ENCODE results near the gene GRIN2A.

Gene GRIN2A

GRCh38 chr16:10141671-10142070 lies 40.6 kb downstream of the GRIN2A start:
- Histone ChIP-seq H3K4me3 (ENCODE audit: insufficient read depth, low read depth, low read length) (no peak overlapping the region), H3K36me3 (ENCODE audit: control insufficient read depth, insufficient read depth, low read length) (no peaks in the 10 kb centered on the region), H3K27me3 (ENCODE audit: control insufficient read depth, insufficient read depth, low read length, poor library complexity, severe bottlenecking) (no peaks in the 10 kb centered on the region), H3K9me3 (ENCODE audit: control insufficient read depth, low read length) (no peaks in the 10 kb centered on the region), H3K27ac (ENCODE audit: insufficient read depth, low read depth, low read length, poor library complexity, severe bottlenecking) (no peak overlapping the region), H3K4me1 (ENCODE audit: control insufficient read depth, insufficient read depth, low read length) (no peaks in the 10 kb centered on the region)

DNA sequence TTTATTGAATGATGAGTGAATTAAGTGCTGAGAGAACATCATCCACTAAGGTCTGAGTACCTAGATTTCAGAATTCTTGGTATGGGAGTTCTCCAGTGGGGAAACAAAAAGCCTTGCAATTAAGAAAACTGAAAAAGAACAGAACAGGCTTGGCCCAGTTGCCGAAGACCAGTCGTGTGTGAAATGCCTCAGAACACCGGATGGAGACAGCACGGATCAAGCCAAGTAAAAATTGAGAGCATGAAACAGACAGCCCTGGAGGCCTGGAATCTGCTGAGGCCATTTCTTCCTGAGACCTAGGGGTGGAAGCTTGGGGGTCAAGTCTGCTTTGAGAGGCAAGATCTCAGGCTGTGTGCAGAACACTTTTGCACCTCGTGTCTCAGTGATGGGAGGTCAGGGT lies 43.3 kb downstream of the GRIN2A start:
- Histone ChIP-seq H3K36me3 (ENCODE audit: control insufficient read depth, insufficient read depth, low read length) (no peaks in the 10 kb centered on the region), H3K9me3 (ENCODE audit: control insufficient read depth, low read length) (no peaks in the 10 kb centered on the region), H3K4me3 (ENCODE audit: insufficient read depth, low read depth, low read length) (no peak overlapping the region), H3K27ac (ENCODE audit: insufficient read depth, low read depth, low read length, poor library complexity, severe bottlenecking) (no peak overlapping the region), H3K4me1 (ENCODE audit: control insufficient read depth, insufficient read depth, low read length) (no peaks in the 10 kb centered on the region), H3K27me3 (ENCODE audit: control insufficient read depth, insufficient read depth, low read length, poor library complexity, severe bottlenecking) (no peaks in the 10 kb centered on the region)
- WGBS, 2 experiments = 85 to 90% methylated on average over 5 of the region's 5 CpGs

DNA sequence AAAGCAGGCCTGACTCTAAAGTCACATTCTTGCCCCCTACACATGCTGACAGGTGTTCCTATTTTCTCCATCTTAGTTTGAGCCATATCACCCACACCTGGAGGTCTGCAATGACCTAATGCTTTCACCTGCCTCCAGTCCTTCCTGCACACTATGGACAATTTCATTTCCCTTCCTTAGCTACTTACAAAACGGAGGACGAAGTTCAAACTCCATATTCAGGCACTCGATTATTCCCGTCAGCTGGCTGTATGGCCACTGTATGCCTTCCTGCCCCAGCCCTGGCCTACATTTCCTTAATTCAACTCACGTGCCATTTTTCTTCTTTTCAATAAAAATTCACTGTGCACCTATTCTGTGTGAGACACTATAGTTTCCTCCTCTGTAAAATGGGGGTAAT lies 44.9 kb downstream of the GRIN2A start:
- no peak overlapping the region for H3K4me3 ChIP-seq (ENCODE audit: insufficient read depth, low read depth, low read length)
- H3K36me3 ChIP-seq (ENCODE audit: control insufficient read depth, insufficient read depth, low read length) = no peaks in the 10 kb centered on the region
- no peaks in the 10 kb centered on the region for H3K4me1 ChIP-seq (ENCODE audit: control insufficient read depth, insufficient read depth, low read length)
- H3K27ac ChIP-seq (ENCODE audit: insufficient read depth, low read depth, low read length, poor library complexity, severe bottlenecking) = no peak overlapping the region
- WGBS, 2 experiments = 92 to 97% methylated on average over 5 of the region's 5 CpGs
- H3K27me3 ChIP-seq (ENCODE audit: control insufficient read depth, insufficient read depth, low read length, poor library complexity, severe bottlenecking) = no peaks in the 10 kb centered on the region
- H3K9me3 ChIP-seq (ENCODE audit: control insufficient read depth, low read length) = no peaks in the 10 kb centered on the region

DNA sequence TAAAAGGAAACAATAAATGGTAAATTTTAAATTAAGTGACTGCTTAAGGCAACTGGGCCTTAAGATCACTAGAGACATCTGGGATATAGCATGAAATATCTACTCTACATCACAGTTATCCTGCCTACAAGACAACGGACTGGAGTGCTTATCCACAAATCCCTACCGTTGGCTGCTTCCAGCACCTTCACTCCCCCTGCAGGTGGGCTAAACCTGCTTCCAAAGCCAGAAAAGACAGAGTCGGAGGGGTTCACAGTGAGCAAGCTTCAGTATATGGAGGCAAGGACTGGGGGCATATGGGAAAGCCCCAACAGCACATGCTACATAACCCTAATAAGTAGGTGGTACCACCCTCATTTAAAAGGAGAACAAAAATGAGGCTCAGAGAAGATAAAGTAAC lies 45.3 kb downstream of the GRIN2A start:
- H3K27me3 ChIP-seq (ENCODE audit: control insufficient read depth, insufficient read depth, low read length, poor library complexity, severe bottlenecking) = no peaks in the 10 kb centered on the region
- H3K4me1 ChIP-seq (ENCODE audit: control insufficient read depth, insufficient read depth, low read length) = no peaks in the 10 kb centered on the region
- WGBS, 2 experiments = 28 to 40% methylated on average over 3 of the region's 3 CpGs
- H3K36me3 ChIP-seq (ENCODE audit: control insufficient read depth, insufficient read depth, low read length) = no peaks in the 10 kb centered on the region
- no peaks in the 10 kb centered on the region for H3K9me3 ChIP-seq (ENCODE audit: control insufficient read depth, low read length)
- H3K4me3 ChIP-seq (ENCODE audit: insufficient read depth, low read depth, low read length) = no peak overlapping the region
- H3K27ac ChIP-seq (ENCODE audit: insufficient read depth, low read depth, low read length, poor library complexity, severe bottlenecking) = no peak overlapping the region

DNA sequence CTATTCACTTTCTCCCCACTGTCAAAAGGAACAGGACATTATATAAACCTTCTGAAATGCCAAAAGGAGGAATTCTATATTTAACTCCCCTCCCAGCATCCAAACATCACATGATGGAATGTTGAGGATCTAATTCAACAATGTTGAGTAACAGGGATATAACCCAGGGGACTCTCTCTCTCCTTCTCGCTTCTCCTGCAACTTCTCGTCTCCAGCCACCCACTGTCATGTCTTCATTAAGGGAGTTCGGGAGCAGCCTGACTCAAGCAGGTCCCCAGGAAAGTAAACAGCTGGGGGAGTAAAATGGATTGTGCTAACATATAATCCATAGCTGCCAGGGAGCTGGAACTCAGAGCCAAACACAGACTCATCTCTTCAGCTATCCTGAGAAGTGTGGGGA lies 51.7 kb downstream of the GRIN2A start:
- Histone ChIP-seq H3K36me3 (ENCODE audit: control insufficient read depth, insufficient read depth, low read length) (no peaks in the 10 kb centered on the region), H3K27me3 (ENCODE audit: control insufficient read depth, insufficient read depth, low read length, poor library complexity, severe bottlenecking) (no peaks in the 10 kb centered on the region), H3K4me1 (ENCODE audit: control insufficient read depth, insufficient read depth, low read length) (no peaks in the 10 kb centered on the region), H3K9me3 (ENCODE audit: control insufficient read depth, low read length) (no peaks in the 10 kb centered on the region), H3K4me3 (ENCODE audit: insufficient read depth, low read depth, low read length) (no peak overlapping the region), H3K27ac (ENCODE audit: insufficient read depth, low read depth, low read length, poor library complexity, severe bottlenecking) (no peak overlapping the region)
- WGBS, 2 experiments = 94 to 95% methylated on average over 3 of the region's 3 CpGs

GRCh38 chr16:10128397-10129258 lies 53.6 kb downstream of the GRIN2A start:
- WGBS, 2 experiments = 90% methylated on average over 9 of the region's 9 CpGs
- Histone ChIP-seq H3K27me3 (ENCODE audit: control insufficient read depth, insufficient read depth, low read length, poor library complexity, severe bottlenecking) (no peaks in the 10 kb centered on the region), H3K36me3 (ENCODE audit: control insufficient read depth, insufficient read depth, low read length) (no peaks in the 10 kb centered on the region), H3K27ac (ENCODE audit: insufficient read depth, low read depth, low read length, poor library complexity, severe bottlenecking) (no peak overlapping the region), H3K4me3 (ENCODE audit: insufficient read depth, low read depth, low read length) (no peak overlapping the region), H3K4me1 (ENCODE audit: control insufficient read depth, insufficient read depth, low read length) (no peaks in the 10 kb centered on the region), H3K9me3 (ENCODE audit: control insufficient read depth, low read length) (no peaks in the 10 kb centered on the region)

- H3K27ac ChIP-seq (ENCODE audit: insufficient read depth, low read depth, low read length, poor library complexity, severe bottlenecking) = no peak overlapping the region
- 87 to 92% methylated on average over 3 of the region's 3 CpGs for WGBS, 2 experiments
Measured at GRCh38 chr16:10126686-10127085, 55.5 kb downstream of the GRIN2A start.

GRCh38 chr16:10123141-10123540 lies 59.1 kb downstream of the GRIN2A start:
- H3K4me1 ChIP-seq (ENCODE audit: control insufficient read depth, insufficient read depth, low read length) = peaks cover 14% of the 10 kb centered on the region
- H3K9me3 ChIP-seq (ENCODE audit: control insufficient read depth, low read length) = no peaks in the 10 kb centered on the region
- WGBS, 2 experiments = 90 to 93% methylated on average over 5 of the region's 5 CpGs
- no peak overlapping the region for H3K27ac ChIP-seq (ENCODE audit: insufficient read depth, low read depth, low read length, poor library complexity, severe bottlenecking)
- no peak overlapping the region for H3K4me3 ChIP-seq (ENCODE audit: insufficient read depth, low read depth, low read length)
- no peaks in the 10 kb centered on the region for H3K27me3 ChIP-seq (ENCODE audit: control insufficient read depth, insufficient read depth, low read length, poor library complexity, severe bottlenecking)
- H3K36me3 ChIP-seq (ENCODE audit: control insufficient read depth, insufficient read depth, low read length) = no peaks in the 10 kb centered on the region

More at GRCh38 chr16:10126686-10127085, 55.5 kb downstream of the GRIN2A start:
- no peak overlapping the region for H3K4me3 ChIP-seq (ENCODE audit: insufficient read depth, low read depth, low read length)
- no peaks in the 10 kb centered on the region for H3K27me3 ChIP-seq (ENCODE audit: control insufficient read depth, insufficient read depth, low read length, poor library complexity, severe bottlenecking)
- no peaks in the 10 kb centered on the region for H3K36me3 ChIP-seq (ENCODE audit: control insufficient read depth, insufficient read depth, low read length)
- peaks cover 11% of the 10 kb centered on the region for H3K4me1 ChIP-seq (ENCODE audit: control insufficient read depth, insufficient read depth, low read length)
- H3K9me3 ChIP-seq (ENCODE audit: control insufficient read depth, low read length) = no peaks in the 10 kb centered on the region

- no peaks in the 10 kb centered on the region for H3K9me3 ChIP-seq (ENCODE audit: control insufficient read depth, low read length)
- H3K36me3 ChIP-seq (ENCODE audit: control insufficient read depth, insufficient read depth, low read length) = no peaks in the 10 kb centered on the region
- no peak overlapping the region for H3K4me3 ChIP-seq (ENCODE audit: insufficient read depth, low read depth, low read length)
- WGBS, 2 experiments = 72 to 78% methylated on average over 6 of the region's 6 CpGs
- peaks cover 14% of the 10 kb centered on the region for H3K4me1 ChIP-seq (ENCODE audit: control insufficient read depth, insufficient read depth, low read length)
- H3K27me3 ChIP-seq (ENCODE audit: control insufficient read depth, insufficient read depth, low read length, poor library complexity, severe bottlenecking) = no peaks in the 10 kb centered on the region
- H3K27ac ChIP-seq (ENCODE audit: insufficient read depth, low read depth, low read length, poor library complexity, severe bottlenecking) = no peak overlapping the region
Measured at GRCh38 chr16:10122546-10122945, 59.7 kb downstream of the GRIN2A start.

DNA sequence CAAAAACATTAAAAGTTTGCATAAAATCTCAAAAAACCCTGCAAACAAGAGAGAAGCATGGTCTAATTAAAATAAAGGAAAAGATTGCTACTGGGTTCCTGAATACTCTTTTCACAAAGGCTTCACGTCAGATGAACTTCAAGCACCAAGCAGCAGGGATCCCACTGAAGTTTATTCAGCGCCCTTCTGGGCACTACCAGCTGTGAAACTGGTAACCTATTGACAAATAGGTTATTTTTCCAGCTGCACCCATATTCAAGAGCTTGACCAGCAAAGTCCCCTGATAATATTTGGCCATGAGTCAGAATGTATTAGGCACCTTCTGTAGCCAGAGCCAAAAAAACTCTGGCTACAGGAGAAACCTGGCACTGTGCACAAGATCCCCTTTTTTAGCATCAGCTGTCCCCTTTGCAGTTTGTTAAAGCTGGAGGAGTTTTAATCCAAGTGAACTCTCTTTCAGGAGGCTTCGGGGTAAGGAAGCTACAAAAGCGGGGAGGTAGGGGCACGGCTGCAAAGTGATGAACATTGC lies 60.3 kb downstream of the GRIN2A start:
- Histone ChIP-seq H3K36me3 (ENCODE audit: control insufficient read depth, insufficient read depth, low read length) (no peaks in the 10 kb centered on the region), H3K27me3 (ENCODE audit: control insufficient read depth, insufficient read depth, low read length, poor library complexity, severe bottlenecking) (no peaks in the 10 kb centered on the region), H3K4me3 (ENCODE audit: insufficient read depth, low read depth, low read length) (no peak overlapping the region), H3K9me3 (ENCODE audit: control insufficient read depth, low read length) (no peaks in the 10 kb centered on the region), H3K27ac (ENCODE audit: insufficient read depth, low read depth, low read length, poor library complexity, severe bottlenecking) (no peak overlapping the region), H3K4me1 (ENCODE audit: control insufficient read depth, insufficient read depth, low read length) (peaks cover 14% of the 10 kb centered on the region)
- WGBS, 2 experiments = 71 to 73% methylated on average over 5 of the region's 5 CpGs

Measured in ectodermal cell (in vitro differentiated cells).